RWPE2 (cell line): ENCODE results near the gene MAP3K20.
"Not testable (repeated sequence)": the region's sequence is repeated elsewhere in the genome, so short reads cannot be mapped to it uniquely, and the experiment has no call there.

Source experiments
- ATAC-seq: fragments of 200-7000 bp; cut with Tn5 transposase; 3 replicates; pipeline ENCODE4 v1.9.1; 2021; ENCODE audit warnings: low read depth
- DNase-seq: peaks from one replicate; pipeline ENCODE4 v3.0.0-alpha.2; 2020; ENCODE audit warnings: low spot score
- H3K27ac ChIP-seq: fragments of 450-650 bp; 2 replicates; pipeline ENCODE4 v1.5.1; 2017; ENCODE audit warnings: mild to moderate bottlenecking; ENCODE audit not compliant: poor library complexity, severe bottlenecking
- H3K27me3 ChIP-seq: fragments of 250-450 bp; sonication (Bioruptor Pico); 2 replicates; pipeline ENCODE4 v1.5.1; 2021; ENCODE audit warnings: mild to moderate bottlenecking, moderate library complexity; ENCODE audit not compliant: insufficient read depth, poor library complexity, severe bottlenecking
- H3K36me3 ChIP-seq: fragments of 250-450 bp; sonication (Bioruptor Pico); 2 replicates; pipeline ENCODE4 v1.5.1; 2020; ENCODE audit warnings: low read depth, mild to moderate bottlenecking, moderate library complexity
- H3K4me1 ChIP-seq: fragments of 250-450 bp; sonication (Bioruptor Pico); 2 replicates; pipeline ENCODE4 v1.5.1; 2021; ENCODE audit warnings: mild to moderate bottlenecking, moderate library complexity; ENCODE audit not compliant: insufficient read depth, poor library complexity, severe bottlenecking
- H3K4me3 ChIP-seq: fragments of 250-450 bp; sonication (Bioruptor Pico); 2 replicates; pipeline ENCODE4 v1.5.1; 2021; ENCODE audit warnings: mild to moderate bottlenecking, moderate library complexity; ENCODE audit not compliant: severe bottlenecking
- H3K9me3 ChIP-seq: fragments of 250-450 bp; sonication (Bioruptor Pico); 2 replicates; pipeline ENCODE4 v1.5.1; 2021; ENCODE audit warnings: mild to moderate bottlenecking, moderate library complexity; ENCODE audit not compliant: severe bottlenecking
- CTCF ChIP-seq: fragments of 450-650 bp; IDR thresholded peaks from one replicate; pipeline ENCODE4 v1.5.1; 2017; ENCODE audit warnings: mild to moderate bottlenecking, moderate library complexity; ENCODE audit not compliant: poor library complexity, severe bottlenecking

MAP3K20 gene

GRCh38 chr2:173249661-173250641 lies 174.3 kb downstream of the MAP3K20 start:
- Histone ChIP-seq H3K27me3 (no peaks in the 10 kb centered on the region), H3K9me3 (no peaks in the 10 kb centered on the region)

GRCh38 chr2:173251225-173251624 lies 175.6 kb downstream of the MAP3K20 start:
- Histone ChIP-seq H3K36me3 (no peaks in the 10 kb centered on the region), H3K27ac (no peak overlapping the region), H3K4me1 (no peaks in the 10 kb centered on the region), H3K9me3 (no peaks in the 10 kb centered on the region), H3K4me3 (no peak overlapping the region), H3K27me3 (no peaks in the 10 kb centered on the region)
- ATAC-seq (no peak), DNase-seq (no peak)
- no peak for TF ChIP-seq CTCF

More at GRCh38 chr2:173249661-173250641, 174.3 kb downstream of the MAP3K20 start:
- Histone ChIP-seq H3K4me1 (no peaks in the 10 kb centered on the region), H3K4me3 (no peak overlapping the region), H3K27ac (no peak overlapping the region), H3K36me3 (no peaks in the 10 kb centered on the region)
- ATAC-seq (no peak), DNase-seq (no peak)
- TF ChIP-seq CTCF, result no peak

- H3K4me1 ChIP-seq, result no peaks in the 10 kb centered on the region
- H3K36me3 ChIP-seq, result no peaks in the 10 kb centered on the region
- H3K27ac ChIP-seq, result no peak overlapping the region
- no peaks in the 10 kb centered on the region for H3K27me3 ChIP-seq
- ATAC-seq (no peak), DNase-seq (no peak)
- no peak for TF ChIP-seq CTCF
- no peaks in the 10 kb centered on the region for H3K9me3 ChIP-seq
- H3K4me3 ChIP-seq, result no peak overlapping the region
These were observed 176.9 kb downstream of the MAP3K20 start for GRCh38 chr2:173252581-173252980.

- Histone ChIP-seq H3K4me1 (no peaks in the 10 kb centered on the region), H3K4me3 (no peak overlapping the region), H3K9me3 (no peaks in the 10 kb centered on the region), H3K27me3 (no peaks in the 10 kb centered on the region), H3K36me3 (peaks cover 17% of the 10 kb centered on the region; the same call in 1 of the 2 replicates), H3K27ac (no peak overlapping the region)
- ATAC-seq, result peak; percentile 68
- DNase-seq, result no peak
- TF ChIP-seq CTCF, result no peak
These were observed 179.0 kb downstream of the MAP3K20 start for GRCh38 chr2:173254659-173255058.

- Histone ChIP-seq H3K4me1 (no peaks in the 10 kb centered on the region), H3K27me3 (no peaks in the 10 kb centered on the region), H3K9me3 (no peaks in the 10 kb centered on the region), H3K36me3 (peaks cover 31% of the 10 kb centered on the region), H3K4me3 (no peak overlapping the region), H3K27ac (no peak overlapping the region)
- DNase-seq, result no peak
- no peak for TF ChIP-seq CTCF
- ATAC-seq, result no peak
These were observed 183.1 kb downstream of the MAP3K20 start for GRCh38 chr2:173258701-173259100.

GRCh38 chr2:173262356-173262755 lies 186.7 kb downstream of the MAP3K20 start:
- not testable (repeated sequence) for ATAC-seq, H3K4me1 ChIP-seq, H3K4me3 ChIP-seq, DNase-seq, H3K9me3 ChIP-seq, H3K27ac ChIP-seq, H3K27me3 ChIP-seq
- peaks cover 43% of the 10 kb centered on the region for H3K36me3 ChIP-seq
